GM12892 (cell line): ENCODE measurements around the gene TSEN15.

Experiments used
- POLR2A ChIP-seq: IDR thresholded peaks from 2 replicates; pipeline ENCODE4 v1.6.1; 2011; ENCODE audit warnings: low read depth, low read length, control low read depth
- POLR2AphosphoS5 ChIP-seq: IDR thresholded peaks from 2 replicates; pipeline ENCODE4 v1.6.1; 2011; ENCODE audit warnings: low read depth, low read length, control low read depth

- no peak for TF ChIP-seq POLR2A
- no peak for TF ChIP-seq POLR2AphosphoS5
These were observed 32.0 kb upstream of the TSEN15 start for GRCh38 chr1:184019506-184019905.
